ENCODE data around the gene VPS9D1. TPM values are rescaled to one million over a fixed set of nuclear protein-coding genes. Genes with fewer than 3 reads are reported as not detected.
"Not testable (repeated sequence)": the region's sequence is repeated elsewhere in the genome, so short reads cannot be mapped to it uniquely, and the experiment has no call there.

VPS9D1 gene
- total RNA-seq, 1 donor from 2014 or later, result 12.0 TPM

GRCh38 chr16:89695086-89695874 is 25.4 kb downstream of the VPS9D1 start:
- intact Hi-C loops (cut with micrococcal nuclease), result no loop called here

- intact Hi-C loops (cut with micrococcal nuclease), result not testable (repeated sequence)
These were observed 26.0 kb downstream of the VPS9D1 start for GRCh38 chr16:89694784-89695085.

- intact Hi-C loops (cut with micrococcal nuclease), result no loop called here
These were observed 26.5 kb downstream of the VPS9D1 start for GRCh38 chr16:89693931-89694783.

- intact Hi-C loops (cut with micrococcal nuclease), result no loop called here
These were observed 27.4 kb downstream of the VPS9D1 start for GRCh38 chr16:89693289-89693731.

- intact Hi-C loops (cut with micrococcal nuclease), result no loop called here
These were observed 28.6 kb downstream of the VPS9D1 start for GRCh38 chr16:89691986-89692569.

- intact Hi-C loops (cut with micrococcal nuclease), result no loop called here
These were observed 29.3 kb downstream of the VPS9D1 start for GRCh38 chr16:89691231-89691985.

- intact Hi-C loops (cut with micrococcal nuclease), result no loop called here
These were observed 30.3 kb downstream of the VPS9D1 start for GRCh38 chr16:89690392-89690901.

GRCh38 chr16:89689621-89690020 is 31.1 kb downstream of the VPS9D1 start:
- intact Hi-C loops (cut with micrococcal nuclease), result not testable (repeated sequence)

GRCh38 chr16:89689142-89689541 is 31.6 kb downstream of the VPS9D1 start:
- intact Hi-C loops (cut with micrococcal nuclease), result no loop called here

GRCh38 chr16:89688395-89688794 is 32.3 kb downstream of the VPS9D1 start:
- intact Hi-C loops (cut with micrococcal nuclease), result no loop called here

GRCh38 chr16:89687092-89687940 is 33.4 kb downstream of the VPS9D1 start:
- intact Hi-C loops (cut with micrococcal nuclease), result no loop called here

- intact Hi-C loops (cut with micrococcal nuclease), result loop anchor here (1.0 kb wide), 3 partner anchors 14 to 37 kb away; no protein-coding TSS in a partner anchor
These were observed 34.1 kb downstream of the VPS9D1 start, which contains the start of gene CDK10 for GRCh38 chr16:89686520-89687091. Gene CDK10, plus strand, starts transcription at chr16:89686689. Its CDS starts 22 bp downstream, at chr16:89686711.

- intact Hi-C loops (cut with micrococcal nuclease), result loop anchor here (1.0 kb wide), 3 partner anchors 14 to 37 kb away; no protein-coding TSS in a partner anchor
These were observed 34.8 kb downstream of the VPS9D1 start for GRCh38 chr16:89685916-89686315.

- intact Hi-C loops (cut with micrococcal nuclease), result no loop called here
These were observed 42.4 kb downstream of the VPS9D1 start for GRCh38 chr16:89678258-89678657.

- intact Hi-C loops (cut with micrococcal nuclease), result no loop called here
These were observed 48.3 kb downstream of the VPS9D1 start for GRCh38 chr16:89672177-89672941.

GRCh38 chr16:89671565-89671964 is 49.1 kb downstream of the VPS9D1 start:
- intact Hi-C loops (cut with micrococcal nuclease), result not testable (repeated sequence)

GRCh38 chr16:89670496-89671431 is 49.9 kb downstream of the VPS9D1 start:
- intact Hi-C loops (cut with micrococcal nuclease), result no loop called here

- intact Hi-C loops (cut with micrococcal nuclease), result no loop called here
These were observed 50.9 kb downstream of the VPS9D1 start for GRCh38 chr16:89669755-89670154.
